Hepatocyte (in vitro differentiated cells): ENCODE results near the gene SMG7. TPM values are rescaled to one million over a fixed set of nuclear protein-coding genes. Genes with fewer than 3 reads are reported as not detected.

Source experiments
- DNase-seq: peaks from one replicate; pipeline ENCODE4 v3.0.0-alpha.2; 2016; ENCODE audit warnings: low spot score
- H2AFZ ChIP-seq: fragments of 200-600 bp; sonication (generic); 2 replicates; pipeline ENCODE4 v1.6.0; 2016; ENCODE audit warnings: antibody characterized with exemption, mild to moderate bottlenecking
- H3K27ac ChIP-seq: fragments of 200-600 bp; sonication (generic); 2 replicates; pipeline ENCODE4 v1.5.1; 2016; ENCODE audit warnings: mild to moderate bottlenecking
- H3K27me3 ChIP-seq: fragments of 200-600 bp; sonication (generic); 2 replicates; pipeline ENCODE4 v1.6.1; 2016
- H3K36me3 ChIP-seq: fragments of 200-600 bp; sonication (generic); replicated peaks from 2 replicates; pipeline ENCODE4 v1.5.1; 2016; ENCODE audit warnings: low read depth; ENCODE audit not compliant: insufficient read depth
- H3K4me1 ChIP-seq: fragments of 200-600 bp; sonication (generic); 2 replicates; pipeline ENCODE4 v1.5.1; 2016; ENCODE audit warnings: mild to moderate bottlenecking, moderate library complexity; ENCODE audit not compliant: insufficient read depth
- H3K4me2 ChIP-seq: fragments of 200-600 bp; sonication (generic); 2 replicates; pipeline ENCODE4 v1.6.0; 2016
- H3K4me3 ChIP-seq: fragments of 200-600 bp; sonication (generic); 2 replicates; pipeline ENCODE4 v1.5.1; 2016; ENCODE audit warnings: mild to moderate bottlenecking
- H3K79me2 ChIP-seq: fragments of 200-600 bp; sonication (generic); 2 replicates; pipeline ENCODE4 v1.6.0; 2017; ENCODE audit warnings: mild to moderate bottlenecking
- H3K9me2 ChIP-seq: fragments of 200-600 bp; sonication (generic); replicated peaks from 2 replicates; pipeline ENCODE4 v1.6.0; 2017; ENCODE audit warnings: mild to moderate bottlenecking; ENCODE audit not compliant: insufficient read depth
- H3K9me3 ChIP-seq: fragments of 200-600 bp; sonication (generic); 2 replicates; pipeline ENCODE4 v1.5.1; 2016; ENCODE audit warnings: low read depth, mild to moderate bottlenecking
- H4K20me1 ChIP-seq: fragments of 200-600 bp; sonication (generic); 2 replicates; pipeline ENCODE4 v1.6.0; 2016; ENCODE audit warnings: mild to moderate bottlenecking; ENCODE audit not compliant: insufficient read depth, poor library complexity, severe bottlenecking
- EZH2 ChIP-seq: fragments of 200-600 bp; sonication (generic); IDR thresholded peaks from 2 replicates; pipeline ENCODE4 v1.6.1; 2016; ENCODE audit warnings: antibody characterized with exemption, mild to moderate bottlenecking, borderline replicate concordance
- EZH2phosphoT487 ChIP-seq: fragments of 200-600 bp; sonication (generic); IDR thresholded peaks from one replicate; pipeline ENCODE4 v1.6.1; 2018; ENCODE audit warnings: antibody characterized with exemption, mild to moderate bottlenecking, low read depth, moderate library complexity; ENCODE audit not compliant: unreplicated experiment, severe bottlenecking
- WGBS: methylation state at CpG from one replicate; pipeline ENCODE4 v1.1.6; 2016; ENCODE audit warnings: low lambda C conversion rate; ENCODE audit errors: missing lambda C conversion rate; 5-methylcytosine and 5-hydroxymethylcytosine counted together
- polyA plus RNA-seq: library from polyadenylated mRNA; unstranded; fragments of >200 nt; fragmentation: Nextera tagmentation; extraction: Ambion mirVana; gene quantifications from 2 replicates; pipeline ENCODE4 v1.2.1, GENCODE V29; 2016
- total RNA-seq: library from RNA; depleted of rRNA; stranded (reverse); fragments of >200 nt; gene quantifications from 2 replicates; pipeline ENCODE4 v1.2.3, GENCODE V29; 2014
- TF ChIP-seq, protein P1 (sequence below): fragments of 200-600 bp; sonication (generic); IDR thresholded peaks from 2 replicates; pipeline ENCODE4 v1.5.1; 2016; ENCODE audit warnings: antibody characterized with exemption, mild to moderate bottlenecking; ENCODE audit not compliant: poor library complexity

SMG7 gene
- total and polyA plus RNA-seq, 2 experiments from 2014 or later = 28.1 to 39.5 TPM

DNA sequence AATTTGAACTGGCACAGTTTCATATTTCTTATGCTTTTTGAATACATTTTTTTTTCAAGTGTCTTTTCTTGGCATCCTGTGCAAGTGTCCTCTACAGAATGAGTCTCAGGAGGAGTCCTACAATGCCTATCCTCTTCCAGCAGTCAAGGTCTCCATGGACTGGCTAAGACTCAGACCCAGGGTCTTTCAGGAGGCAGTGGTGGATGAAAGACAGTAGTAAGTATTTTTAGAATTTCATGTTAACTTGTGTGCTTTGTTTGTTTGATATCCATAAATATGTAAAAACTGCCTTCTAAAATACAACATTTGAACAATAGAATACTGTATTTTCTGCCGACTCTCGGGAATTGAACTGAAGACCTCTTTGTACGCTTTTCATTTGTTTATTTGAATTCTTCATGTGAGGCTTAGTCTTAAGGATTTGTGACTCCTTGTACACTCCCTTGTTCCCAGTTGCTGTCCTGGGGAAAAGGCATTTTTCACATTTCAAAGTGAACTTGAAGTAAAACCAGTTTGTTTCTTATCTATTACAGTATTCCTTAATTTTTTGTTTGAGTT is 61.4 kb downstream of the SMG7 start:
- Histone ChIP-seq H2AFZ (no peak overlapping the region), H3K4me3 (no peak overlapping the region), H3K4me2 (no peak overlapping the region), H4K20me1 (no peaks in the 10 kb centered on the region), H3K4me1 (no peaks in the 10 kb centered on the region), H3K9me2 (no peaks in the 10 kb centered on the region), H3K79me2 (no peaks in the 10 kb centered on the region), H3K27ac (no peak overlapping the region), H3K27me3 (no peaks in the 10 kb centered on the region), H3K36me3 (no peaks in the 10 kb centered on the region), H3K9me3 (no peaks in the 10 kb centered on the region)
- WGBS = 96% methylated on average over 3 of the region's 3 CpGs
- no peak for DNase-seq
- no peak for TF ChIP-seq EZH2phosphoT487
- TF ChIP-seq, protein P1, sequence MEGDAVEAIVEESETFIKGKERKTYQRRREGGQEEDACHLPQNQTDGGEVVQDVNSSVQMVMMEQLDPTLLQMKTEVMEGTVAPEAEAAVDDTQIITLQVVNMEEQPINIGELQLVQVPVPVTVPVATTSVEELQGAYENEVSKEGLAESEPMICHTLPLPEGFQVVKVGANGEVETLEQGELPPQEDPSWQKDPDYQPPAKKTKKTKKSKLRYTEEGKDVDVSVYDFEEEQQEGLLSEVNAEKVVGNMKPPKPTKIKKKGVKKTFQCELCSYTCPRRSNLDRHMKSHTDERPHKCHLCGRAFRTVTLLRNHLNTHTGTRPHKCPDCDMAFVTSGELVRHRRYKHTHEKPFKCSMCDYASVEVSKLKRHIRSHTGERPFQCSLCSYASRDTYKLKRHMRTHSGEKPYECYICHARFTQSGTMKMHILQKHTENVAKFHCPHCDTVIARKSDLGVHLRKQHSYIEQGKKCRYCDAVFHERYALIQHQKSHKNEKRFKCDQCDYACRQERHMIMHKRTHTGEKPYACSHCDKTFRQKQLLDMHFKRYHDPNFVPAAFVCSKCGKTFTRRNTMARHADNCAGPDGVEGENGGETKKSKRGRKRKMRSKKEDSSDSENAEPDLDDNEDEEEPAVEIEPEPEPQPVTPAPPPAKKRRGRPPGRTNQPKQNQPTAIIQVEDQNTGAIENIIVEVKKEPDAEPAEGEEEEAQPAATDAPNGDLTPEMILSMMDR = no peak
- no peak for TF ChIP-seq EZH2

DNA sequence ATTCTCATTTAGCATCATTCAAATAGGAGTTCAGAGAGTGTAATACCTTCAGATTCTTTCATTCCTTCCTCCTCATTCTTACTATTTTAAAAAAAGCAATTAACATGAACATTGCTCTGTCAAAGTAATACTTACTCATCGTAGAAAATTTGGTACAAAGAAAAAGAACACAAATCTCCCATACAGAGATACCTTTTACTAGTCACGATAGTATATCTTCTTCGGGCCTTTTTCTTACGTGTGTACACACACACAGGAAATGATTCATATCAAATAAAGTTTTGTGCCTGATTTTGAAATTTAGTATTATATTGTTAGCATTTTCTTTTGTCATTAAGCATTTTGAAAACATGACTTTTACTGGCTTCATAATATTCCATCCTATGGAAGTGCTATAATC is 65.1 kb downstream of the SMG7 start:
- DNase-seq = no peak
- Histone ChIP-seq H3K27ac (no peak overlapping the region), H3K79me2 (no peaks in the 10 kb centered on the region), H3K4me2 (no peak overlapping the region), H3K9me3 (no peaks in the 10 kb centered on the region), H3K4me3 (no peak overlapping the region), H3K9me2 (no peaks in the 10 kb centered on the region), H3K27me3 (no peaks in the 10 kb centered on the region), H3K36me3 (no peaks in the 10 kb centered on the region), H2AFZ (no peak overlapping the region), H3K4me1 (no peaks in the 10 kb centered on the region), H4K20me1 (no peaks in the 10 kb centered on the region)
- 96% methylated on average over 4 of the region's 4 CpGs for WGBS
- TF ChIP-seq EZH2 (no peak), EZH2phosphoT487 (no peak)
- TF ChIP-seq, protein P1 = no peak

DNA sequence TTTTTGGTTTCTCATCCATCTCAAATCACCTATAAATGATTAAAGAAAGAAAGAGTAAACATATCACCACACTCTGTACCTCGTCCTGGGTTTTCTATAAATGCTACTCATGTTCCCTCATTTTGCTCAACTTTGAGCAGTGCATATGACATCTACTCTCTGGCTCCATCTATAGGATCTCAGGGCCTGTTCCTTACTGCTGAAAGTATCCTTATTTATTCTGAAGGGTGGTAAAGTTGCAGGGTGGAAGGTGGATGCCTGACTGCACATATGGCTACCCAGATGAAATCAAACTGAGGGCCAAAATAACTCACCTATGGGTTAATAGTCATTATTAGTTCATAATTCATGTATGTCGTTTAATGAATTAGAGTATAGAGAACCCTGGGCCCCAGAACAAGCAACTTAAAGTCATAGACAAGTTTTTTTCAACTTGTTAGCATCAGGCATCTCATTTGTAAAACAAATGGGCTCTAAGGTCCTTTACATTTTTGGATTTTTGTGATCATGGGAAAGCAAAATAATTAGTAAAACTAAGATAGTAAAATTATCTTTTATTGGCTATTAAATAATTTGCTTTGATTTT is 71.4 kb downstream of the SMG7 start:
- H3K9me3 ChIP-seq = no peaks in the 10 kb centered on the region

More for the DNA sequence above, 71.4 kb downstream of the SMG7 start:
- DNase-seq = peak; percentile 74
- Histone ChIP-seq H3K79me2 (peaks cover 2% of the 10 kb centered on the region), H4K20me1 (no peaks in the 10 kb centered on the region), H3K4me1 (peaks cover 5% of the 10 kb centered on the region), H3K36me3 (no peaks in the 10 kb centered on the region), H3K27me3 (no peaks in the 10 kb centered on the region), H3K27ac (peak overlapping the region; percentile 78), H3K4me2 (no peak overlapping the region), H3K4me3 (no peak overlapping the region), H3K9me2 (no peaks in the 10 kb centered on the region), H2AFZ (no peak overlapping the region)
- TF ChIP-seq, protein P1 = peak; percentile 70
- TF ChIP-seq EZH2 (no peak), EZH2phosphoT487 (no peak)
- 48% methylated on average over 2 of the region's 2 CpGs for WGBS
